Measurements from ENCODE around the gene CIB2.

GRCh38 chr15:78140292-78140691 is 9.0 kb upstream of the CIB2 start:
- TF ChIP-seq, protein P1, sequence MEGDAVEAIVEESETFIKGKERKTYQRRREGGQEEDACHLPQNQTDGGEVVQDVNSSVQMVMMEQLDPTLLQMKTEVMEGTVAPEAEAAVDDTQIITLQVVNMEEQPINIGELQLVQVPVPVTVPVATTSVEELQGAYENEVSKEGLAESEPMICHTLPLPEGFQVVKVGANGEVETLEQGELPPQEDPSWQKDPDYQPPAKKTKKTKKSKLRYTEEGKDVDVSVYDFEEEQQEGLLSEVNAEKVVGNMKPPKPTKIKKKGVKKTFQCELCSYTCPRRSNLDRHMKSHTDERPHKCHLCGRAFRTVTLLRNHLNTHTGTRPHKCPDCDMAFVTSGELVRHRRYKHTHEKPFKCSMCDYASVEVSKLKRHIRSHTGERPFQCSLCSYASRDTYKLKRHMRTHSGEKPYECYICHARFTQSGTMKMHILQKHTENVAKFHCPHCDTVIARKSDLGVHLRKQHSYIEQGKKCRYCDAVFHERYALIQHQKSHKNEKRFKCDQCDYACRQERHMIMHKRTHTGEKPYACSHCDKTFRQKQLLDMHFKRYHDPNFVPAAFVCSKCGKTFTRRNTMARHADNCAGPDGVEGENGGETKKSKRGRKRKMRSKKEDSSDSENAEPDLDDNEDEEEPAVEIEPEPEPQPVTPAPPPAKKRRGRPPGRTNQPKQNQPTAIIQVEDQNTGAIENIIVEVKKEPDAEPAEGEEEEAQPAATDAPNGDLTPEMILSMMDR (IDR thresholded peaks at IDR 0.05 in 8 of 11, conservative IDR thresholded peaks at IDR 0.05 in 3 of 11) = no peak
- no peak for TF ChIP-seq POLR2AphosphoS5 (IDR thresholded peaks at IDR 0.05)
